ENCODE measurements around the gene TRIO. TPM values are rescaled to one million over a fixed set of nuclear protein-coding genes. Genes with fewer than 3 reads are reported as not detected.

Gene TRIO
- total RNA-seq, 1 experiment from 2014 or later: 88.8 TPM

GRCh38 chr5:14155739-14156138, 12.6 kb downstream of the TRIO start (continued):
- TF ChIP-seq RELA (CRISPR knock-in tag; IDR thresholded peaks at IDR 0.05; ENCODE audit: borderline replicate concordance): no peak

GRCh38 chr5:14156290-14156649, 13.1 kb downstream of the TRIO start:
- DNase-seq (ENCODE audit: low spot score) (no peak), ATAC-seq (no peak)
- no peak overlapping the region for H3K4me3 Mint-ChIP-seq
- H3K27ac Mint-ChIP-seq: no peak overlapping the region
- no peaks in the 10 kb centered on the region for H3K9me3 Mint-ChIP-seq
- H3K36me3 Mint-ChIP-seq: no peaks in the 10 kb centered on the region
- CTCF ChIA-PET: interaction anchor here (1.3 kb wide), 1 partner anchor 114 kb away, joined by 4 read pairs; no protein-coding TSS in a partner anchor
- peaks cover 50% of the 10 kb centered on the region for H3K4me1 Mint-ChIP-seq
- H3K27me3 Mint-ChIP-seq (ENCODE audit: low read depth): no peaks in the 10 kb centered on the region
- no peak for TF ChIP-seq ZNF121 (CRISPR knock-in tag; IDR thresholded peaks at IDR 0.05)
- no peak for TF ChIP-seq NR2C2 (CRISPR knock-in tag; IDR thresholded peaks at IDR 0.05)
- TF ChIP-seq AFF4 (CRISPR knock-in tag; IDR thresholded peaks at IDR 0.05; ENCODE audit: borderline replicate concordance): no peak
- TF ChIP-seq ARID4B (CRISPR knock-in tag; IDR thresholded peaks at IDR 0.05; ENCODE audit: borderline replicate concordance): no peak
- TF ChIP-seq ZNF512 (CRISPR knock-in tag; IDR thresholded peaks at IDR 0.05; ENCODE audit: borderline replicate concordance): no peak
- TF ChIP-seq SMAD4 (CRISPR knock-in tag; IDR thresholded peaks at IDR 0.05): no peak
- no peak for TF ChIP-seq ZNF416 (CRISPR knock-in tag; IDR thresholded peaks at IDR 0.05)
- no peak for TF ChIP-seq PRRX2 (CRISPR knock-in tag; IDR thresholded peaks at IDR 0.05)
- POLR2A ChIA-PET: interaction anchor here (0.7 kb wide), 1 partner anchor 13 kb away, joined by 3 read pairs; the partner anchor contains the start of gene TRIO

GRCh38 chr5:14156650-14157492, 13.7 kb downstream of the TRIO start:
- POLR2A ChIA-PET: interaction anchor here (0.7 kb wide), 1 partner anchor 14 kb away, joined by 3 read pairs; the partner anchor contains the start of gene TRIO
- CTCF ChIA-PET: interaction anchor here (0.6 to 1.3 kb wide), 3 partner anchors 14 to 113 kb away, joined by 3 to 4 read pairs (median 3); partner anchors contain the start of gene TRIO
- Mint-ChIP-seq H3K36me3 (no peaks in the 10 kb centered on the region), H3K27me3 (ENCODE audit: low read depth) (no peaks in the 10 kb centered on the region), H3K4me3 (no peak overlapping the region), H3K9me3 (no peaks in the 10 kb centered on the region), H3K4me1 (peaks cover 46% of the 10 kb centered on the region), H3K27ac (no peak overlapping the region)
- DNase-seq (ENCODE audit: low spot score) (no peak), ATAC-seq (no peak)
- TF ChIP-seq FOXJ3 (CRISPR knock-in tag; IDR thresholded peaks at IDR 0.05; ENCODE audit: borderline replicate concordance): no peak
- TF ChIP-seq CBFB (CRISPR knock-in tag; IDR thresholded peaks at IDR 0.05; ENCODE audit: low read depth): no peak
- TF ChIP-seq ZBTB43 (CRISPR knock-in tag; IDR thresholded peaks at IDR 0.05): no peak
- TF ChIP-seq SOX15 (CRISPR knock-in tag; IDR thresholded peaks at IDR 0.05): no peak
- no peak for TF ChIP-seq IRF2 (CRISPR knock-in tag; IDR thresholded peaks at IDR 0.05; ENCODE audit: borderline replicate concordance, low read depth)
- no peak for TF ChIP-seq ZNF671 (CRISPR knock-in tag; IDR thresholded peaks at IDR 0.05)
- TF ChIP-seq TEAD1 (CRISPR knock-in tag; IDR thresholded peaks at IDR 0.05): no peak
- no peak for TF ChIP-seq ETV6 (CRISPR knock-in tag; IDR thresholded peaks at IDR 0.05)
- TF ChIP-seq ATF3 (CRISPR knock-in tag; conservative IDR thresholded peaks at IDR 0.05): no peak
- TF ChIP-seq PRRX2 (CRISPR knock-in tag; IDR thresholded peaks at IDR 0.05): no peak
